Bronchial epithelial cell (primary cell): ENCODE results near the gene CCDC137. TPM values are rescaled to one million over a fixed set of nuclear protein-coding genes. Genes with fewer than 3 reads are reported as not detected.

Experiments used
- DNase-seq: peaks from one replicate; pipeline ENCODE4 v3.0.0-alpha.2; 2010; ENCODE audit warnings: low read depth
- FAIRE-seq: peaks from 2 replicates; lab custom pipeline; 2011; peaks lifted over from hg19 to GRCh38; lab: Jason Lieb, UNC
- H3K27me3 ChIP-seq: 2 replicates; pipeline ENCODE4 v1.5.1; 2011; ENCODE audit warnings: low read length; ENCODE audit not compliant: control insufficient read depth, insufficient read depth
- H3K36me3 ChIP-seq: 2 replicates; pipeline ENCODE4 v1.5.1; 2011; ENCODE audit warnings: low read length; ENCODE audit not compliant: control insufficient read depth, insufficient read depth
- H3K4me3 ChIP-seq: 2 replicates; pipeline ENCODE4 v1.5.1; 2011; ENCODE audit warnings: mild to moderate bottlenecking, low read depth, low read length, control low read depth
- total RNA-seq: library from RNA; depleted of rRNA; stranded (reverse); fragments of >200 nt; gene quantifications from 2 replicates; pipeline ENCODE4 v1.2.1, GENCODE V29; 2014
- TF ChIP-seq, protein P1 (sequence below): IDR thresholded peaks from 2 replicates; pipeline ENCODE4 v1.5.1; 2011; ENCODE audit warnings: mild to moderate bottlenecking, moderate library complexity, low read length, control low read depth, inconsistent platforms; ENCODE audit not compliant: insufficient read depth, severe bottlenecking

CCDC137 gene
- total RNA-seq, 1 donor from 2014 or later: 6.8 TPM

DNA sequence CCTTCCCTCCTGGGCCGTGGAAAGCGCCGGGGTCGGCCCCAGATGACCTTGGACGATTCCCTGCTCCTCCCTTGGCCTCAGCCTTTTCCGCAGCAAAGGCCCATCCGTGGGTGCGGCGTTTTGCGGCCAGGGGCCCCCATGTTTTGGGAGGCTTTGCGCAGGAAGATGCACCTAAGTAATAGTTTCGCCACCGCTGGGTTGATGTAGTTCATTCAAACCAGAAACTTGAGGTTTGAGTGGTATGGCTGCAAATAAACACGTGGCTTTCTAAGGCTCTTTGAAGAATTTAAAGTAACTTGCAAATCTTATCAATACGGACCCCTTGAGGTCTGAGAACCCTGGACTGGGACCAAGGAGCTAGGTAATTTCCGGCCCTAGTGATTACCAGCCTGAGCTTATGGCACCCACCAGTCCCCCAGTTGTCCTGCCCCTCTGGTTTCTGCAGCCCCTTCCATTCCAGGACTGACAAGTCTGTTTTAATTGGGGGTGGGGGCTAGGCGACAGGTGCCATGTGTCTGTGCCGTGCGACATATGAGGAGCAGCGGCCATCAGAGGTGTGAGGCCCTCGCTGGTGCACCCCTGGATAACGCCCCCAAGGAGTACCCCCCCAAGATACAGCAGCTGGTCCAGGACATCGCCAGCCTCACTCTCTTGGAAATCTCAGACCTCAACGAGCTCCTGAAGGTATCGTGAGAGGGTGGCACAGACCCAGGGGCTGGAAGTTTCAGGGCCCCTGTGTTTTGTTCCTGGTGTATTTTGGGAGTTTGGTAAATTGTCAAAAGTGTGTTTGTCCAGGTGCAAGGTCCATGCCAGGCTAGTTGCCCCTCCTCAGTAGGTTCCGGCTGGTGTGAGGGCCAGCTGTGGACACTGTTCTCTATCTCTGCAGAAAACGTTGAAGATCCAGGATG, 37.5 kb downstream of the CCDC137 start:
- TF ChIP-seq, protein P1, sequence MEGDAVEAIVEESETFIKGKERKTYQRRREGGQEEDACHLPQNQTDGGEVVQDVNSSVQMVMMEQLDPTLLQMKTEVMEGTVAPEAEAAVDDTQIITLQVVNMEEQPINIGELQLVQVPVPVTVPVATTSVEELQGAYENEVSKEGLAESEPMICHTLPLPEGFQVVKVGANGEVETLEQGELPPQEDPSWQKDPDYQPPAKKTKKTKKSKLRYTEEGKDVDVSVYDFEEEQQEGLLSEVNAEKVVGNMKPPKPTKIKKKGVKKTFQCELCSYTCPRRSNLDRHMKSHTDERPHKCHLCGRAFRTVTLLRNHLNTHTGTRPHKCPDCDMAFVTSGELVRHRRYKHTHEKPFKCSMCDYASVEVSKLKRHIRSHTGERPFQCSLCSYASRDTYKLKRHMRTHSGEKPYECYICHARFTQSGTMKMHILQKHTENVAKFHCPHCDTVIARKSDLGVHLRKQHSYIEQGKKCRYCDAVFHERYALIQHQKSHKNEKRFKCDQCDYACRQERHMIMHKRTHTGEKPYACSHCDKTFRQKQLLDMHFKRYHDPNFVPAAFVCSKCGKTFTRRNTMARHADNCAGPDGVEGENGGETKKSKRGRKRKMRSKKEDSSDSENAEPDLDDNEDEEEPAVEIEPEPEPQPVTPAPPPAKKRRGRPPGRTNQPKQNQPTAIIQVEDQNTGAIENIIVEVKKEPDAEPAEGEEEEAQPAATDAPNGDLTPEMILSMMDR: no peak
- DNase-seq (no peak), FAIRE-seq (no peak)
- H3K4me3 ChIP-seq: peak overlapping the region; percentile 68
- no peaks in the 10 kb centered on the region for H3K27me3 ChIP-seq
- H3K36me3 ChIP-seq: peaks cover 26% of the 10 kb centered on the region

- H3K4me3 ChIP-seq: no peak overlapping the region
- DNase-seq (no peak), FAIRE-seq (no peak)
- H3K36me3 ChIP-seq: peaks cover 26% of the 10 kb centered on the region
- H3K27me3 ChIP-seq: no peaks in the 10 kb centered on the region
- TF ChIP-seq, protein P1: no peak
Observed at GRCh38 chr17:81705518-81706231, 39.1 kb downstream of the CCDC137 start.

DNA sequence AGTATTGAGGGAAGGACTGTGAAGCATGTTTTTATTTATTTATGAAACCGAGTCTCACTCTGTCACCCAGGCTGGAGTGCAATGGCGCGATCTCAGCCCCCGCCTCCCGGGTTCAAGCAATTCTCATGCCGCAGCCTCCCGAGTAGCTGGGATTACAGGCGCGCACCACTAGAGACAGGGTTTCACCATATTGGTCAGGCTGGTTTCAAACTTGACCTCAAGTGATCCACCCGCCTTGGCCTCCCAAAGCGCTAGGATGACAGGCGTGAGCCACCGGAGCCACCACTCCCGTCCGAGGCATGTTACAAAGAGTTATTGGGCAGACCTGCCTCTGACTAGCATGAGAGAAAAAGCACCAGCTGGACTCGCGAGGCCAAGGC, 39.7 kb downstream of the CCDC137 start:
- Histone ChIP-seq H3K27me3 (no peaks in the 10 kb centered on the region), H3K36me3 (peaks cover 23% of the 10 kb centered on the region), H3K4me3 (no peak overlapping the region)
- TF ChIP-seq, protein P1: no peak
- FAIRE-seq: no peak
- no peak for DNase-seq

DNA sequence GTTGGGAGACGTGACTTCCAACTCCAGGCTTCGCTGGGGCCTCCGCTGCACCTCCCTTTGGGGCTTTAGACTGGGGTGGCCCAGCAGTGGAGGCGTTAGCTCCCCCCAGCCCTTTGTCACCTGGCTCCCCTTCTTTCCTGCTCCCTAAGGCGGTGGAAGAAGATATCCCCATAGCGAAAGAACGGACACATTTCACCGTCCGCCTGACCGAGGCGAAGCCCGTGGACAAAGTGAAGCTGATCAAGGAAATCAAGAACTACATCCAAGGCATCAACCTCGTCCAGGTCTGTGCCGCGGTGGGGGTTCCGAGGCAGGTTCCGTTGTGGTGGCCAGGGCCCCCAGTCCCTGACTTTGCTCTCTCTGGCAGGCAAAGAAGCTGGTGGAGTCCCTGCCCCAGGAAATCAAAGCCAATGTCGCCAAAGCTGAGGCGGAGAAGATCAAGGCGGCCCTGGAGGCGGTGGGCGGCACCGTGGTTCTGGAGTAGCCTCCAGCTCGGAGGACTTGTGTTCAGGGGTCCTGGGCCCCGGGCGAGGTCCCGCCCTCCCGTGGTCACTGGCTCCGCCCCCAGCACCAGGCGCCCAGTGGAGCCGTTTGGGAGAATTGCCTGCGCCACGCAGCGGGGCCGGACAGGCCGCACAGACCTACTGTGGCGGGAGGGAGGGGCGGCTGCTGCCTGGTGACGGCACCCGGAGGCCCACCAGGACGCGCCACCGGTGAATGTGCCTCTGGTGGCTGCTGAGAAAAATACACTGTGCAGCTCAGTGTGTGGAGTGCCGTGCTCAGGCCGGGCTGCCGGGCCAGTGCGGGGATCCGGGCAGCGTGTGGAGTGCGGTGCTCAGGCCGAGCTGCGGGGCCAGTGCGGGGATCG, 40.5 kb downstream of the CCDC137 start:
- H3K27me3 ChIP-seq: no peaks in the 10 kb centered on the region
- no peak for DNase-seq
- FAIRE-seq: no peak
- peaks cover 20% of the 10 kb centered on the region for H3K36me3 ChIP-seq
- TF ChIP-seq, protein P1: no peak
- no peak overlapping the region for H3K4me3 ChIP-seq

DNA sequence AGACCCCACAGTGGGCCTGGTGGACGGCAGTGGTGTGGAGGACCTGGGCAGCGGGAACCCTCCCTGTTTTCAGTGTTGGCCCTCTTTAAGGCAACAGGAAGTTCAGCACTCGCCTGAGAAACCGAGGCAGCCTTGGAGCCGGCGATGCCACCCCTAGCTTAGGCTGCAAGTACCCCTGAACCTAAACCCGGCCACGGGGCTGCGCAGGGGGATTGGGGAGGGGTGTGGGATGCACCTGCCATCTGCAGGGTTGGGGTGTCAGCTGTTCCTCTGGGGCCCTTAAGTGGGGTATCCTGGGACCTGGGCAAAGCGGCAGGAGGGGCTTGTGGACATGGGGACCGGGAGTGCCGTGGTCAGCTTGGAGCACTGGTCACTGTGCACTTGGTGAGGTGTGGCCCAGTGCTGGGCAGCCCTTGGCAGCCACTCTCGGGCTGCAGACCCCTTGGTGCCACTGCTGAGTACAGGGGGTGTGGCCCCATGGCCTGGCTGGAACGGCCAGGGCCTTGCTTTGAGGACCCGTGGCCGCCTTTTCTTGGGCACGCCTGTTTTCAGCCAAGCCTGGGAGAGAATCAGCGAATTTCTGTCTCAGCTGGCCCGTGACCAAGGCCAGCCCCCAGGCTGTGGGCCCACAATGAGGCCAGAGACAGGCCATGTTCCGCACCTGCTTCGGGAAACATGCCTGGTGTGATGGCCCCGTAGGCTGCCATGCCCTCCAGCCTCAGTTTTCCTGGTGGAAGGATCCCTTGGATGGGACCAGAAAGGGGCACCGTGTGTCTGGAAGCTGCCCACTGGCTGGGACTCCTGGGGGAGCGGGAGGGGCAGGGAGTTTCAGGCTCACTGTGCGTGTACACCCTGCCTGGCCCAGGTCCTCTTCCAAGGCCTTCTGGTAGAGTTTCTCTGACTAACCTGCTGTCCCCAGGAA, 41.4 kb downstream of the CCDC137 start:
- Histone ChIP-seq H3K27me3 (no peaks in the 10 kb centered on the region), H3K36me3 (peaks cover 20% of the 10 kb centered on the region), H3K4me3 (no peak overlapping the region)
- DNase-seq (no peak), FAIRE-seq (no peak)
- TF ChIP-seq, protein P1: no peak
